HepG2 (cell line): ENCODE measurements around the gene ZPR1. TPM values are rescaled to one million over a fixed set of nuclear protein-coding genes. Genes with fewer than 3 reads are reported as not detected.
A peak's percentile ranks its signal among the peaks of the same experiment; 100 is the strongest.

Experiments
- ELF4 ChIP-seq: sonication (generic); formaldehyde crosslinking; IDR thresholded peaks from 2 replicates; pipeline ENCODE4 v1.5.0; 2020; ENCODE audit warnings: missing genetic modification reagents, mild to moderate bottlenecking, moderate library complexity, borderline replicate concordance
- JARID2 ChIP-seq: sonication (generic); formaldehyde crosslinking; IDR thresholded peaks from 2 replicates; pipeline ENCODE4 v1.8.1; 2023; ENCODE audit warnings: missing genetic modification reagents, inconsistent platforms; ENCODE audit not compliant: insufficient replicate concordance
- PRMT3 ChIP-seq: sonication (generic); formaldehyde crosslinking; IDR thresholded peaks from 2 replicates; pipeline ENCODE4 v1.8.1; 2022; ENCODE audit warnings: low read depth, mild to moderate bottlenecking, moderate library complexity, missing genetic modification reagents, borderline replicate concordance
- ZNF337 ChIP-seq: sonication (generic); formaldehyde crosslinking; IDR thresholded peaks from 2 replicates; pipeline ENCODE4 v1.5.1; 2020; ENCODE audit warnings: missing genetic modification reagents, low read depth, mild to moderate bottlenecking, borderline replicate concordance
- ZNF589 ChIP-seq: sonication (generic); formaldehyde crosslinking; conservative IDR thresholded peaks from 2 replicates; pipeline ENCODE4 v1.8.0; 2022; ENCODE audit warnings: mild to moderate bottlenecking, moderate library complexity, missing genetic modification reagents
- ZNF619 ChIP-seq: sonication (generic); formaldehyde crosslinking; IDR thresholded peaks from 2 replicates; pipeline ENCODE4 v1.4.0; 2020; ENCODE audit warnings: mild to moderate bottlenecking, missing genetic modification reagents
- ZNF740 ChIP-seq: sonication (generic); formaldehyde crosslinking; IDR thresholded peaks from 2 replicates; pipeline ENCODE4 v1.4.0; 2020; ENCODE audit warnings: missing genetic modification reagents
- ZXDC ChIP-seq: sonication (generic); formaldehyde crosslinking; IDR thresholded peaks from 2 replicates; pipeline ENCODE4 v1.5.0; 2020; ENCODE audit warnings: mild to moderate bottlenecking, missing genetic modification reagents
- polyA plus RNA-seq, 8 experiments: library from polyadenylated mRNA; depleted of rRNA in 3 of 8; stranded (reverse) in 7 of 8; unstranded in 1 of 8; fragments of >200 nt; fragmentation: Illumina TruSeq in 4 of 8; extraction: Trizol in 4 of 8; gene quantifications; 2 replicates each; pipeline versions ENCODE4 v1.2.1 to v1.2.3, GENCODE V29; 2011 to 2016; ENCODE audit warnings: low read depth in 4 of 8, missing spikeins in 1 of 8, mixed read lengths in 1 of 8; ENCODE audit not compliant: insufficient read depth in 1 of 8
- total RNA-seq, 5 experiments: library from RNA; depleted of rRNA; stranded (reverse); fragments of >200 nt; fragmentation: Illumina TruSeq; extraction: Trizol; gene quantifications; 2 replicates each; pipeline ENCODE4 v1.2.3, GENCODE V29; 2016; ENCODE audit warnings: low read depth in 1 of 5
- TF ChIP-seq, protein P1 (sequence below): sonication (generic); formaldehyde crosslinking; IDR thresholded peaks from one replicate; pipeline ENCODE4 v1.5.1; 2020; ENCODE audit warnings: mild to moderate bottlenecking, missing genetic modification reagents; ENCODE audit errors: not compliant biosample characterization
- TF ChIP-seq, protein P2 (sequence below): sonication (generic); formaldehyde crosslinking; IDR thresholded peaks from 2 replicates; pipeline ENCODE4 v1.4.0; 2020; ENCODE audit warnings: missing genetic modification reagents, low read depth, mild to moderate bottlenecking, borderline replicate concordance

The ZPR1 gene
- total and polyA plus RNA-seq, 2 of the 13 experiments (the other 11 are each of a cell fraction or from before 2014, with no cell fraction given) = 40.0 to 79.3 TPM

- TF ChIP-seq ZXDC (CRISPR knock-in tag) (peak; percentile 60; the same call in 1 of the 2 replicates), ZNF619 (CRISPR knock-in tag) (peak; percentile 69; the same call in 1 of the 2 replicates), JARID2 (no peak), ZNF337 (no peak), ZNF589 (CRISPR knock-in tag) (no peak), ELF4 (CRISPR knock-in tag) (no peak), PRMT3 (CRISPR knock-in tag) (no peak), ZNF740 (CRISPR knock-in tag) (no peak)
- TF ChIP-seq, protein P1, sequence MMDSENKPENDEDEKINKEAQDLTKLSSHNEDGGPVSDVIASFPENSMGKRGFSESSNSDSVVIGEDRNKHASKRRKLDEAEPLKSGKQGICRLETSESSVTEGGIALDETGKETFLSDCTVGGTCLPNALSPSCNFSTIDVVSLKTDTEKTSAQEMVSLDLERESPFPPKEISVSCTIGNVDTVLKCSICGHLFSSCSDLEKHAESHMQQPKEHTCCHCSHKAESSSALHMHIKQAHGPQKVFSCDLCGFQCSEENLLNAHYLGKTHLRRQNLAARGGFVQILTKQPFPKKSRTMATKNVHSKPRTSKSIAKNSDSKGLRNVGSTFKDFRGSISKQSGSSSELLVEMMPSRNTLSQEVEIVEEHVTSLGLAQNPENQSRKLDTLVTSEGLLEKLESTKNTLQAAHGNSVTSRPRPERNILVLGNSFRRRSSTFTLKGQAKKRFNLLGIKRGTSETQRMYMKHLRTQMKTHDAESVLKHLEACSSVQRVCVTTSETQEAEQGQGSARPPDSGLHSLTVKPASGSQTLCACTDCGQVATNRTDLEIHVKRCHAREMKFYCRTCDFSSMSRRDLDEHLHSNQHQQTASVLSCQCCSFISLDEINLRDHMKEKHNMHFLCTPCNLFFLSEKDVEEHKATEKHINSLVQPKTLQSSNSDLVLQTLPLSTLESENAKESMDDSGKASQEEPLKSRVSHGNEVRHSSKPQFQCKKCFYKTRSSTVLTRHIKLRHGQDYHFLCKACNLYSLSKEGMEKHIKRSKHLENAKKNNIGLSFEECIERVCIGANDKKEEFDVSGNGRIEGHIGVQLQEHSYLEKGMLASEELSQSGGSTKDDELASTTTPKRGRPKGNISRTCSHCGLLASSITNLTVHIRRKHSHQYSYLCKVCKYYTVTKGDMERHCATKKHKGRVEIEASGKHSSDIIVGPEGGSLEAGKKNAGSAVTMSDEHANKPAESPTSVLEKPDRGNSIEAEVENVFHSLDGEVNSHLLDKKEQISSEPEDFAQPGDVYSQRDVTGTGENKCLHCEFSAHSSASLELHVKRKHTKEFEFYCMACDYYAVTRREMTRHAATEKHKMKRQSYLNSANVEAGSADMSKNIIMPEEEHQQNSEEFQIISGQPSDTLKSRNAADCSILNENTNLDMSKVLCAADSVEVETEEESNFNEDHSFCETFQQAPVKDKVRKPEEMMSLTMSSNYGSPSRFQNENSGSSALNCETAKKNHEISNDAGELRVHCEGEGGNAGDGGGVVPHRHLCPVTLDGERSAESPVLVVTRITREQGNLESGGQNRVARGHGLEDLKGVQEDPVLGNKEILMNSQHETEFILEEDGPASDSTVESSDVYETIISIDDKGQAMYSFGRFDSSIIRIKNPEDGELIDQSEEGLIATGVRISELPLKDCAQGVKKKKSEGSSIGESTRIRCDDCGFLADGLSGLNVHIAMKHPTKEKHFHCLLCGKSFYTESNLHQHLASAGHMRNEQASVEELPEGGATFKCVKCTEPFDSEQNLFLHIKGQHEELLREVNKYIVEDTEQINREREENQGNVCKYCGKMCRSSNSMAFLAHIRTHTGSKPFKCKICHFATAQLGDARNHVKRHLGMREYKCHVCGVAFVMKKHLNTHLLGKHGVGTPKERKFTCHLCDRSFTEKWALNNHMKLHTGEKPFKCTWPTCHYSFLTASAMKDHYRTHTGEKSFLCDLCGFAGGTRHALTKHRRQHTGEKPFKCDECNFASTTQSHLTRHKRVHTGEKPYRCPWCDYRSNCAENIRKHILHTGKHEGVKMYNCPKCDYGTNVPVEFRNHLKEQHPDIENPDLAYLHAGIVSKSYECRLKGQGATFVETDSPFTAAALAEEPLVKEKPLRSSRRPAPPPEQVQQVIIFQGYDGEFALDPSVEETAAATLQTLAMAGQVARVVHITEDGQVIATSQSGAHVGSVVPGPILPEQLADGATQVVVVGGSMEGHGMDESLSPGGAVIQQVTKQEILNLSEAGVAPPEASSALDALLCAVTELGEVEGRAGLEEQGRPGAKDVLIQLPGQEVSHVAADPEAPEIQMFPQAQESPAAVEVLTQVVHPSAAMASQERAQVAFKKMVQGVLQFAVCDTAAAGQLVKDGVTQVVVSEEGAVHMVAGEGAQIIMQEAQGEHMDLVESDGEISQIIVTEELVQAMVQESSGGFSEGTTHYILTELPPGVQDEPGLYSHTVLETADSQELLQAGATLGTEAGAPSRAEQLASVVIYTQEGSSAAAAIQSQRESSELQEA (CRISPR knock-in tag) = no peak
- TF ChIP-seq, protein P2, sequence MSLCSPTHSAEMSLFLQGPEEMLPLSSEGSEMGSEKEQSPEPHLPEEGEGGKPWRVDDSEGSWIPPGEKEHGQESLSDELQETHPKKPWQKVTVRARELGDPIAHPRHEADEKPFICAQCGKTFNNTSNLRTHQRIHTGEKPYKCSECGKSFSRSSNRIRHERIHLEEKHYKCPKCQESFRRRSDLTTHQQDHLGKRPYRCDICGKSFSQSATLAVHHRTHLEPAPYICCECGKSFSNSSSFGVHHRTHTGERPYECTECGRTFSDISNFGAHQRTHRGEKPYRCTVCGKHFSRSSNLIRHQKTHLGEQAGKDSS (CRISPR knock-in tag) = peak; percentile 65
Measured at GRCh38 chr11:116828632-116829524, 41.1 kb upstream of the ZPR1 start (continued).
